D721Med (cell line): ENCODE measurements around the gene GLIS1.

ENCODE experiments used
- DNase-seq: peaks from one replicate; pipeline ENCODE4 v3.0.0; 2011; ENCODE audit warnings: low spot score; ENCODE audit not compliant: insufficient read length
- FAIRE-seq: peaks from 2 replicates; lab custom pipeline; 2011; peaks lifted over from hg19 to GRCh38; lab: Jason Lieb, UNC
- CTCF ChIP-seq: IDR thresholded peaks from 2 replicates; pipeline ENCODE4 v1.5.1; 2012; ENCODE audit warnings: mild to moderate bottlenecking, control low read depth; ENCODE audit not compliant: insufficient read depth; ENCODE audit errors: missing control alignments

The GLIS1 gene

GRCh38 chr1:53618500-53619366, 120.2 kb downstream of the GLIS1 start:
- TF ChIP-seq CTCF = no peak
- no peak for DNase-seq
- no peak for FAIRE-seq

DNA sequence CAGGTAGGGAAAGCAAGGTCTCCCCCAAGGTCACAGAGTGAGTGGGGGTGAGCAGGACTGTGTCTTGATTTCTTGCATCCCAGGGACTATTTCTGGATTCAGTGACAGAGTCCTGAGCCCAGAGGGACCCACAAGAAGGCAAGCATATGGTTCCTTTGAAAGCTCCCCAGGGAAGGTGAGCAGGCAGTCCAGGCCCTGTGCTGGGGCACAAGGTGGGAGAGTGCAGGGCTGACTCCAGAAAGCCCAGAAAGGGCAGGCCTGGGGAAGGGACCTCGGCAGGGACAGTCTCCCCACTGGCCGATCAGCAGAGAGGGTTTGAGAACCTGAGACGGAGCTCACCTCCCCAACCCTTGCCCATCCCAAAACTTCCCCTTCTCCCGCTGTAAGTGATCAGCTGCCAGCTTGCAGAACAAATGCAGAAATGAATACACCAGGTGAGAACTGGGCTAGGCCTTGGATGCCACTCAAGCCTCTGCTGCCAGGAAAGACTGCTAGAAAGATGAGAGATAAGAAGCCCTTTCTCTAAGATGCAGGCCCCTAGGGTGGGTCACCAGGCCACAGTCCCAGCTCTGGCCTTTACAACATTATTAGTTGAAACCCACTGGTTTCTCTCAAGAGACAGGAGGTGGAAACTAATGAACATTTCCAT, 121.0 kb downstream of the GLIS1 start:
- FAIRE-seq = no peak
- DNase-seq = no peak

DNA sequence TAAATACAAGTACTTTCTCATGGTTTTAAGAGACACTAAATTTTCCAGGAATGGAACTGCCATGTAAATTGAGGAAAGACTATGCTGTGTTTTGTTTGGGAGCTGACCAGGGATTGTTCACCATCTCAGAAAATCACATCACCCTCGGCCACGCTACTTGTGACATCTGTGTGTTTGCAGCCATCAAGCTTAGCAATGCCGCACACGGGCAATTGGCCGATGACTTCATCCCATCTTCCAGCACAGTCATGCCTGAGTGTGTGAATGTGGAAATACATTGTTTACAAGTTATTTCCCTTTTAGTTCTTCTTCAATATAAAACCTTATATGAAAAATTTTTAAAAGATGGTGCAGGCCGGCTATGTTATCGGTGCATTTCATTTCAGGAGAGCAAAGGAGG, 121.6 kb downstream of the GLIS1 start:
- DNase-seq = no peak
- TF ChIP-seq CTCF = no peak
- no peak for FAIRE-seq

More for the DNA sequence above, 121.0 kb downstream of the GLIS1 start:
- TF ChIP-seq CTCF = no peak

GRCh38 chr1:53616927-53617326, 122.0 kb downstream of the GLIS1 start:
- no peak for TF ChIP-seq CTCF
- FAIRE-seq (no peak), DNase-seq (no peak)

DNA sequence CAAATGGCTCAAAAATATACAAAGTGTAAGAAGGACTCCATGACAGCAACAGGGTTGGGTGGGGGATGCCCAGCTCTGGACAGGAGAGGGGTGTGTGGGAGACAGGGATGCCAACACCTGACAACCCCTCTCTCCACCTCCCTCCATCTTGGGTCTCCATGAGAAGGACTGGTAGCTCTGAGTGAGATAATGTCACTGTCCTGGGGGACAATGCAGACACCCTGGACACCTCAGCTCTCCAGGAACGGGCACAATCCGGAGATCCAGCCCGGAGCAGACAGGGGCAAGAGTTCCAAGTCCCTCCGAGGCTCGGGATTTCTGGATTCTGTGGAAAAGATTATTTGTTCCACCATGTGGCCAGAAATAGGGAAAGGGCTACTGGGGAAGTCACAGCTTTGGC, 122.5 kb downstream of the GLIS1 start:
- FAIRE-seq = no peak
- no peak for TF ChIP-seq CTCF
- no peak for DNase-seq

GRCh38 chr1:53615101-53615500, 123.9 kb downstream of the GLIS1 start:
- no peak for DNase-seq
- TF ChIP-seq CTCF = no peak
- no peak for FAIRE-seq
